PFSK-1 (cell line): ENCODE measurements around the gene FSTL1.

Experiments used
- FOXP2 ChIP-seq: optimal IDR thresholded peaks from 2 replicates; pipeline ENCODE3; 2011; ENCODE audit warnings: borderline replicate concordance, control low read depth, inconsistent platforms; ENCODE audit not compliant: insufficient read depth; ENCODE audit errors: extremely low read length, extremely low read depth
- POLR2AphosphoS5 ChIP-seq: IDR thresholded peaks from 2 replicates; pipeline ENCODE4 v1.6.1; 2012; ENCODE audit warnings: low read depth, mild to moderate bottlenecking, control low read depth, low read length, moderate library complexity
- REST ChIP-seq, 2 experiments: IDR thresholded peaks; 2 replicates each; pipeline versions ENCODE4 v1.6.1 to v1.8.0; 2011 to 2012; ENCODE audit warnings: low read depth in 2 of 2, low read length in 2 of 2, control low read depth in 1 of 2, inconsistent platforms in 1 of 2, mild to moderate bottlenecking in 1 of 2, moderate library complexity in 1 of 2; ENCODE audit not compliant: insufficient read depth in 1 of 2
- SIN3A ChIP-seq: IDR thresholded peaks from 2 replicates; pipeline ENCODE4 v1.6.1; 2012; ENCODE audit warnings: mild to moderate bottlenecking, low read length, moderate library complexity, borderline replicate concordance; ENCODE audit not compliant: insufficient read depth
- TAF1 ChIP-seq: IDR thresholded peaks from 2 replicates; pipeline ENCODE4 v1.6.1; 2012; ENCODE audit warnings: low read length, control low read depth, borderline replicate concordance; ENCODE audit not compliant: insufficient read depth

The FSTL1 gene

DNA sequence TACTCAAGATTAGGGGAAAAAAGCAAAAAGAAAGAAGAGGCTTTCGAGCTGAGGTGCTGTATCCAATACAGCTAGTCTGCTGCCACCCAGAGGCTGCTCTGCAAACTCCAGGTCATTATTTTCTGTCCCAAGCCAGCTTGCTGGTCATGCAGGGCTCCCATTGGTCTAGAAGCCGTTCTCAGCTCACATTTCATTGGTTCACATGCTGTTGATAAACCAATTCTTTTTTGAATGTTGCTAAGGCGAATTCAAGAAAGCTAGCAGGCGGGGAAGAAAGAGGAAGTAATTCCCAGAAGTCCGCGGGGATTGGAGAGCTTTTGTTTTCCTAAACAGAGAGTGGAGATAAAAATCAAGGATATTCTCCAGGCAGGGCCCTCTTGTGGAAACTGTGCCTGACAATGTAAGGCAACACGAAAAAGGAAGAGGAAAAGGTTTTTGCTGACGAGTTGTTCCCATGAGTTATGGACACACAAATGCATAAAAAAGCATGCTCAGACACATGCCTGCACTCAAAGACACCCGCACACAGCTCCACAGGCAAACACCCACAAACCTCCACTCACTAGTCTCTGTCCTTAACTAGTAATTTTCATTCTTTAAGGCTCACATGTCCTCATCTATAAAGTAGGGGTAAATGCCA, 33.4 kb downstream of the FSTL1 start:
- TF ChIP-seq FOXP2: no peak
- no peak for TF ChIP-seq POLR2AphosphoS5
- TF ChIP-seq TAF1: no peak
- no peak for TF ChIP-seq SIN3A

DNA sequence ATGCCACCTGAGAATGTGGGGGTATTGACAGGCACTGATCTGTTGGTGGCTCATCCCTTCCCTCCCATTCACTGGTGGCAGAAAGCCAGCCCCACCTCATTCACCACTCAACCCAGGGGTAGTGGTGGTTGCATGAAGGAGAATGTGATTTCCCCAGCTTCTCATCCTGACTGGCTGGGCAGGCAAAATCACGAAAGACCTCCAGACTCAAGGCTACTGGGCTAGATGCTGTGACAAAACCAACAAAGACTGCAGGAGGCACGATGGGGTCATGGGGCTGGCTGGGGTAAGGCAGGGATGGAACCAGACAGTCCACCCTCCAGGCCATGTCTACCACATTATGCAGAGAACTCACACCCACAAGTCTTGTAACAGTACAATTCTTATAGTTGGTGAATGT, 33.9 kb downstream of the FSTL1 start:
- TF ChIP-seq TAF1 (no peak), FOXP2 (no peak), POLR2AphosphoS5 (no peak), REST (IDR thresholded peaks at IDR 0.05; ENCODE audit: insufficient read depth in 1 of 2, low read depth in 2 of 2, low read length in 2 of 2) (no peak), SIN3A (no peak)

- TF ChIP-seq REST (IDR thresholded peaks at IDR 0.05; ENCODE audit: insufficient read depth in 1 of 2, low read depth in 2 of 2, low read length in 2 of 2): no peak
- no peak for TF ChIP-seq FOXP2
- TF ChIP-seq SIN3A: no peak
- TF ChIP-seq TAF1: no peak
- TF ChIP-seq POLR2AphosphoS5: no peak
These were observed 35.0 kb downstream of the FSTL1 start for GRCh38 chr3:120415756-120416155.

GRCh38 chr3:120410541-120410940, 40.3 kb downstream of the FSTL1 start:
- TF ChIP-seq FOXP2: no peak

DNA sequence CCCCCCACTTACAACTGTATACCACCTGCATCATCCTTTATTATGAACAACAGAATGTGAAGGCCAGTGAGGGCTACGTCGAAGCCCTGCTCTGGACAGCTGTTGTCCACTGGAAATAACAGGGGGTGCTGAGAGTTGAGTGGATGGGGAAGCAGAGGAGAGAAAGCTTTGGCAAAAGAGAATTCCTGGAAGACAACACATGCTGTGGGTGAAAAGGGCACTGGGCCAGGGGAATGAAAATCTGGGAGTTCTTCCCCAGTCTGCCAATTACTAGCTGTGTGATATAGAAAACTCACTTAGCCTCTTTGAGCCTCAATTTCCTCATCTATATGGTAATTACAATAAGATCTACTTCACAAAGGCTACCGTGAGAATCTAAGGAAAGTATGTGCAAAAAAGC, 40.7 kb downstream of the FSTL1 start:
- no peak for TF ChIP-seq FOXP2
- TF ChIP-seq REST (IDR thresholded peaks at IDR 0.05; ENCODE audit: insufficient read depth in 1 of 2, low read depth in 2 of 2, low read length in 2 of 2): no peak
- TF ChIP-seq TAF1: no peak
- TF ChIP-seq SIN3A: no peak
- TF ChIP-seq POLR2AphosphoS5: no peak

GRCh38 chr3:120407508-120408287, 43.1 kb downstream of the FSTL1 start:
- TF ChIP-seq REST (IDR thresholded peaks at IDR 0.05; ENCODE audit: insufficient read depth in 1 of 2, low read depth in 2 of 2, low read length in 2 of 2): no peak
- no peak for TF ChIP-seq POLR2AphosphoS5
- TF ChIP-seq FOXP2: no peak
- no peak for TF ChIP-seq TAF1
- TF ChIP-seq SIN3A: no peak
